Measurements from ENCODE around the gene STEAP3. TPM values are rescaled to one million over a fixed set of nuclear protein-coding genes. Genes with fewer than 3 reads are reported as not detected.

Gene STEAP3
- total RNA-seq, 1 donor from 2014 or later: 2.1 TPM

DNA sequence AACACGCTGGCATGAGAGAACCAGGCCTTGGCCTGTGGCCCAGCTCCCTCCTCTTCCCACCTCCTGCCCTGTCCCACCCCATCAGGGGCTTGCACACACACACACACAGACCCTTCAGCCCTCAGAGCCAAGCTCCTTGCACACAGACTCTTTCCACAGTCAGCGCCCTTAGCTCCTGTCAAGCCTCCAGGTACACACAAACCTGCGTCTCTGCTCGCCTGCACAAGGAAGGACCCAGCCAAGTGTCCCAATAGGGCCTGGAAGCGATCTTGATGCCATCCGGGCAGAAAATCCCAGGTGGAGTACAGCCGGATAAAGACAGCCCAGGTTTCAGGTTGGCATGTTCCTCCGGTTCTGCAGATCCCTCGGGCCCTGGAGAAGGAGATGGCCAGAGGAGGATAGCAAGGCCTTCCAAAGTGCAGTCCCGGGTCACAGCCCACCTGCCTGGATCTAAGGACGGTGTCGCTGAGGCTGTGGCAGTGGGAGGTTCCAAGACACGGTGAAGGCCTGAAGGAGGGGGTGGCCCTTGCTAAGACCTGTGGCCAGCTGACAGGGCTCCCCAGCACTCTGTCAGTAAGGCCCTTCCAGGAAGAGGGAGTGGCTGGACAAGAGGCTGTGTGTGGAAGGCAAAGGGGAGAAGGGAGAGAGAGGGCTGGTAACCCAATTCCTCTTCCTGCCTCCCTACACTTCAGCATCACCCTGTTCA, 18.5 kb upstream of the STEAP3 start:
- DNase-seq: no peak
- Mint-ChIP-seq H3K36me3 (ENCODE audit: unreplicated experiment) (no peaks in the 10 kb centered on the region), H3K9me3 (ENCODE audit: unreplicated experiment) (no peaks in the 10 kb centered on the region), H3K4me1 (ENCODE audit: low read depth, unreplicated experiment) (no peaks in the 10 kb centered on the region), H3K27ac (ENCODE audit: unreplicated experiment) (no peak overlapping the region), H3K4me3 (ENCODE audit: unreplicated experiment) (no peak overlapping the region), H3K27me3 (ENCODE audit: unreplicated experiment) (no peaks in the 10 kb centered on the region)
- TF ChIP-seq, protein P1, sequence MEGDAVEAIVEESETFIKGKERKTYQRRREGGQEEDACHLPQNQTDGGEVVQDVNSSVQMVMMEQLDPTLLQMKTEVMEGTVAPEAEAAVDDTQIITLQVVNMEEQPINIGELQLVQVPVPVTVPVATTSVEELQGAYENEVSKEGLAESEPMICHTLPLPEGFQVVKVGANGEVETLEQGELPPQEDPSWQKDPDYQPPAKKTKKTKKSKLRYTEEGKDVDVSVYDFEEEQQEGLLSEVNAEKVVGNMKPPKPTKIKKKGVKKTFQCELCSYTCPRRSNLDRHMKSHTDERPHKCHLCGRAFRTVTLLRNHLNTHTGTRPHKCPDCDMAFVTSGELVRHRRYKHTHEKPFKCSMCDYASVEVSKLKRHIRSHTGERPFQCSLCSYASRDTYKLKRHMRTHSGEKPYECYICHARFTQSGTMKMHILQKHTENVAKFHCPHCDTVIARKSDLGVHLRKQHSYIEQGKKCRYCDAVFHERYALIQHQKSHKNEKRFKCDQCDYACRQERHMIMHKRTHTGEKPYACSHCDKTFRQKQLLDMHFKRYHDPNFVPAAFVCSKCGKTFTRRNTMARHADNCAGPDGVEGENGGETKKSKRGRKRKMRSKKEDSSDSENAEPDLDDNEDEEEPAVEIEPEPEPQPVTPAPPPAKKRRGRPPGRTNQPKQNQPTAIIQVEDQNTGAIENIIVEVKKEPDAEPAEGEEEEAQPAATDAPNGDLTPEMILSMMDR (IDR thresholded peaks at IDR 0.05; ENCODE audit: partially characterized antibody, unreplicated experiment): no peak

DNA sequence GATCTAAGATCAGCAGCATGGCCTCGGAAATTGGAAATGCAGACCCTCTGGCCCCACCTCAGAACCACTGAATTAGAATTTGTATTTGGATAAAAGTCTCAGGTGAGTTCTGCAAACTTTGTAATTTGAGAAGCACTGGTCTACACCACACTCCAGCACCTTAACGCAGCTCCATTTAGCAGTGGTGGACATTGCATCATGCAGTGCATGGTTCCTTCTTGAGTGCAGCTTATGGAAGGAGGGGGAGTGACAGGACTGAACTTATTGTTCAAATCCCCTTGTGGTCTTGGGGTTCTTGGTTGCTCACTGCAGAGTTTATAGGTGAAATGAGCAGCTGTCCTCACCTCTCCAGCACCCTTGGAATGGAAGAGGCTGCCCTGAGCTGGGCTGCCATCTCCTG, 17.4 kb upstream of the STEAP3 start:
- no peak for DNase-seq
- Mint-ChIP-seq H3K4me3 (ENCODE audit: unreplicated experiment) (no peak overlapping the region), H3K27me3 (ENCODE audit: unreplicated experiment) (no peaks in the 10 kb centered on the region), H3K36me3 (ENCODE audit: unreplicated experiment) (no peaks in the 10 kb centered on the region), H3K4me1 (ENCODE audit: low read depth, unreplicated experiment) (no peaks in the 10 kb centered on the region), H3K27ac (ENCODE audit: unreplicated experiment) (no peak overlapping the region), H3K9me3 (ENCODE audit: unreplicated experiment) (no peaks in the 10 kb centered on the region)
- TF ChIP-seq, protein P1 (IDR thresholded peaks at IDR 0.05; ENCODE audit: partially characterized antibody, unreplicated experiment): no peak

DNA sequence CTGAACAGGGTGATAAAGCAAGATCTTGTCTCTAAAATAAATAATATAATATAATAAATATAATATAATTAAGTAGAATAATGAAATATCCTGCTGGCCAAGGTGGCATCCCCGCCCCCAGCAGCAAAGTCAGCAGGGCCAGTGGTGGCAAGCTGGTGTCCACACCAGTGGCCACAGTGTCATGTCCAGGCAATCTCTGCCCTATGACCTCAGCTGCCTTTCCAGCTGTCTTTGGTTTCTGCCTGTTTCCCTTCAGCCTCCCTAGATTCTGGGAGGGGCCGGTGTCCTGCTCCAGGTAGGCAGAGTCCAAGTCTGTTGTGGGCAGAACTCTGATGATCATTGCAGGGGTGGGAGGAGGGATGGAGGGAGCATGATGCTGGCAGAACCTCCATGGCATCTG, 16.2 kb upstream of the STEAP3 start:
- Mint-ChIP-seq H3K27me3 (ENCODE audit: unreplicated experiment) (peaks cover 2% of the 10 kb centered on the region), H3K4me3 (ENCODE audit: unreplicated experiment) (no peak overlapping the region), H3K9me3 (ENCODE audit: unreplicated experiment) (no peaks in the 10 kb centered on the region), H3K4me1 (ENCODE audit: low read depth, unreplicated experiment) (no peaks in the 10 kb centered on the region), H3K36me3 (ENCODE audit: unreplicated experiment) (no peaks in the 10 kb centered on the region), H3K27ac (ENCODE audit: unreplicated experiment) (no peak overlapping the region)
- no peak for DNase-seq
- TF ChIP-seq, protein P1 (IDR thresholded peaks at IDR 0.05; ENCODE audit: partially characterized antibody, unreplicated experiment): no peak

DNA sequence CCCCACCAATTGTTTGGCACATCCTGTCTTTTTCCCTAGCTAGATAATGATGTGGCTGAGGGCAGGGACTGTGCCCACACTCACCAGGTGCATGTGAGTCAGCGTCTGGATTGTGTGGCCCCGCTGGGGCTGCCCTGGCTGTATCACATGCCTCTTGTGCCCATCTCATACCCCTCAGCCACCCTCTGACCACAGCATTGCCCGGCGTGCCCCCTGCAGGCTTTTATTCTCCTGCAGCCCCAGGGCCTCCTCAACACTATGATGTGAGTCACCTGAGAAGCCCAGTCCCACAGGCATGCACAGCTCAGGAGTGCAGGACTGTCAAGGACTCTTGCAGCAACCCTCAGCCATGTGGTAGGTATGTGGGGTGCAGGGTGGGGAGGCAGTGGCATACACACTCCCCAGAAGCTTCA, 14.8 kb upstream of the STEAP3 start:
- H3K4me1 Mint-ChIP-seq (ENCODE audit: low read depth, unreplicated experiment): no peaks in the 10 kb centered on the region
- H3K27me3 Mint-ChIP-seq (ENCODE audit: unreplicated experiment): peaks cover 2% of the 10 kb centered on the region
- TF ChIP-seq, protein P1 (IDR thresholded peaks at IDR 0.05; ENCODE audit: partially characterized antibody, unreplicated experiment): no peak
- no peak overlapping the region for H3K27ac Mint-ChIP-seq (ENCODE audit: unreplicated experiment)
- H3K9me3 Mint-ChIP-seq (ENCODE audit: unreplicated experiment): no peaks in the 10 kb centered on the region
- no peak overlapping the region for H3K4me3 Mint-ChIP-seq (ENCODE audit: unreplicated experiment)
- H3K36me3 Mint-ChIP-seq (ENCODE audit: unreplicated experiment): no peaks in the 10 kb centered on the region
- no peak for DNase-seq

DNA sequence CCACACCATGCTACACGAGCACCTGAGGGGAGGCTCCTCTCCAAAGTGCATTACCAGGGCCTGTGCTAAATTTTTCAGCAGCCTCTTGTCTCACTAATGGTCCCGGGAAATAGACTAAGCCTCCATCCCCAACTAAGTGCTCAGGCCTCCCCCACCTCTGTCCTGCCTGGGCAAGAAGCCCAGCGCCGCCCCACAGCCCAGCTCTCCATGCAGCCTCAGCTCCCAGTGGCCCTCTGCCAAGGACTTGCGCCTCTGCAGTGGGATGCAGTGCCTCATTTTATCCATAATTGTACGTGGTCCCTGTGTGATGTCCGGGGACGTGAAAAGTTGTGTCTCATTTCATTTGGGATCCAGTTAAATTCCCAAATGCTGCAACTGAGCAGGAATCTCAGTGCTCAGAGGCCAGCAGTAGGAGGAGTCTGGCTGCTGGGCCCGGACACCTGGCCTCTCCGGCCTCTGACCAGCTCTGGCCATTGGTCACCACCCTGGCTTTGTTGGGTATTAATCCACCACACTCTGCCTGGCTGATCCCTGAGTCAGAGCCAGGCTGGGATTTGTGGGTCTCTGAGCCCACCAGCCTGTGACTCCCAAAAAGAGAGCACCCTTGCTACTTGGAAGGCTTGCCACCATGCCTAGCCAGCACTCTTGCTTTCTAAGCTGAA, 11.4 kb upstream of the STEAP3 start:
- Mint-ChIP-seq H3K4me3 (ENCODE audit: unreplicated experiment) (no peak overlapping the region), H3K36me3 (ENCODE audit: unreplicated experiment) (no peaks in the 10 kb centered on the region), H3K4me1 (ENCODE audit: low read depth, unreplicated experiment) (no peaks in the 10 kb centered on the region), H3K9me3 (ENCODE audit: unreplicated experiment) (no peaks in the 10 kb centered on the region), H3K27me3 (ENCODE audit: unreplicated experiment) (peaks cover 2% of the 10 kb centered on the region), H3K27ac (ENCODE audit: unreplicated experiment) (no peak overlapping the region)
- DNase-seq: no peak
- TF ChIP-seq, protein P1 (IDR thresholded peaks at IDR 0.05; ENCODE audit: partially characterized antibody, unreplicated experiment): no peak
